Left kidney (tissue), 2 donors: ENCODE measurements around the gene CEBPZ. TPM values are rescaled to one million over a fixed set of nuclear protein-coding genes. Genes with fewer than 3 reads are reported as not detected.
"Not testable (repeated sequence)": the region's sequence is repeated elsewhere in the genome, so short reads cannot be mapped to it uniquely, and the experiment has no call there.

Experiments used
- DNase-seq: peaks from one replicate; pipeline ENCODE4 v3.0.0-alpha.2; 2013
- polyA plus RNA-seq: library from polyadenylated mRNA; unstranded; fragments of 120-200 nt; gene quantifications from one replicate; pipeline ENCODE4 v1.2.1, GENCODE V29; 2013; ENCODE audit not compliant: insufficient read length

Gene CEBPZ
- polyA plus RNA-seq, 1 donor: 89.4 TPM

DNA sequence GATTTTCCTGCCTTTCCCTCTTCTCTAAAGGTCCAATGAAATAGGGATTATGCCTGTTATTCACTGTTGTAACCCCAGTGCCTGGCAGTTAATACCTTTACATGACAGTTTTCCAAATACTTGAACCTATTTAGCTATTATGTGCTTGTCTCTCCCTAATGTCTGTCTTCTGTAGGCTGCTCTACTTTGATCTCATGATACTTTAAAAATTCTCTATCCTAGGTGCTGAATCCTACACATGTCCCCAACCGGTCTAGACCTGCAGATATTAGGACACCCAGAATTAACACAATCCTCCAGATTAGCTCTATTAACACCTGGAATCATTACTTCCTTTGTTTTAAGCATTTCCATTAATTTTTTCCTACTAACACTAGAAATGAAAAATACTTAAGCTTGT, 7.3 kb downstream of the CEBPZ start:
- no peak for DNase-seq

DNA sequence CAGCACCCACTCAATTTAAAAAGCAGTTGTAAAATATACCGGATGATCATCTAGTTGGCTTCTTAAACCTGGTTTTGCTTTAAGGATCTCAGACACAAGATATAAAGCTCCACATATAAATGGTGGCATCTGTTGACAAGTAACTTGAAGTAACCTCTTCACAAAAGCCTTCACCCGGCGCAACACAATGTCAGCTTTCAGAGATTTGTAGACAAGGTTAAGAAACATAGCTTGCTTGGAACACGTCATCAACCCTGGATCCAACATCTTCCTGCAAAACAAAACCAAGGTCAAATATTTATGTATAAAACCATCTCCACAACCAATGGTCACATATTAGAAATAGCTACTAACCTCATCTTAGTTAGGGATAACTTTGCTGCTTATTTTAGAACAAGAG, 8.3 kb downstream of the CEBPZ start:
- DNase-seq: no peak

DNA sequence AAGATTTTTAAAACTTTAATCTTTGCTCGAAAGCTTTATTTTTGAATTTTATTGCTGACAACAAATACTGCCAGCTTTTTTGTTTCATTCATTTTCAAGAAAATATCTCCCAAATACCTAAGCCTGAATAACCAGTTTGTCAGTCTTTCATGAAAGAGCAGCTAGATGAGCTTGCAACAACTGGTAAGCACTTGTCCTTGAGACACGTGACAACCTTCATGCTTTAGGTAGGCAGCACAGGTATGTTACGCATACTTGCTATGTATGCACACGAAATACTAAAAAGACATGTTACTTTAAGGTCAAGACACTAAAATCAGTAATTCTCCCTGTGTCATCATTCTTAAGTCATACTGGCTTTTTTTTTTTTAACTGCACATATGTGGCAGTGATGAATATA, 12.3 kb downstream of the CEBPZ start:
- DNase-seq: no peak

DNA sequence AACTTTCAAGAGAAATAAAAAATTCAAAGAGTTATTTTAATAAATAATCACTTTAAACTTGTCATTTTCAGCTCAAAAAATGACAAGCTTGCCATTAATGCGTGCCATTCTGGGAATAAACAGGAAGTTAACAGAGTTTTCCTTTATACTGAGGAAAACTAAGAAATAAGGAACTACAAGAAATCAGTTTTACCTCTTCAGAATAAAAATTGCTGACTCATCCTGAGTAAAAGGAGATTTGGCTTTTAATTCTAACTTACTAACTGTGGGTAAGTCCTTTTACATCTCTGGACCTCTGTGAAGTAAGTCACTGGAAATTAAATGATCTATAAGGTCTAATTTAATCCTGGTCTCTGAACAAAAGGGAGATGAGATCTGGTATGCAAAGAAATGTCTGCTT, 16.1 kb downstream of the CEBPZ start:
- DNase-seq: no peak

DNA sequence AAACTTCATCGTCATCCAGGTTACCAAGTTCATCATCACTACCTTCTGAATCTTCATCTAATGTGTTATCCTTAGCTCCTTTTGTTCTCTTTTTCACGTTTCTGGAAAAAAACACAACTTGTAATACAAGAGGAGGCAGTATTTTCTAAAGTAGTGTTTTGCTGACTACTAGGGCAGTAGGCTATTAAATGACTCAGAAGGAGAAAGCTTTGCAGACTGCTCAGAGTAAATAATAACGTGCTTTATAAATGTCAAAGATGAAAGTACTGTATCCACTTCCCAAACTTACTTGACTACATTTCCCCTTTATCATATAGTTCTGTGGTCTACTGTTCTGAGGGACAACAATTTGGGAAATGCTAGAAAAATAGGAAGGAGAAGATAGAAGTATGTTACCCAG, 19.5 kb downstream of the CEBPZ start:
- no peak for DNase-seq

DNA sequence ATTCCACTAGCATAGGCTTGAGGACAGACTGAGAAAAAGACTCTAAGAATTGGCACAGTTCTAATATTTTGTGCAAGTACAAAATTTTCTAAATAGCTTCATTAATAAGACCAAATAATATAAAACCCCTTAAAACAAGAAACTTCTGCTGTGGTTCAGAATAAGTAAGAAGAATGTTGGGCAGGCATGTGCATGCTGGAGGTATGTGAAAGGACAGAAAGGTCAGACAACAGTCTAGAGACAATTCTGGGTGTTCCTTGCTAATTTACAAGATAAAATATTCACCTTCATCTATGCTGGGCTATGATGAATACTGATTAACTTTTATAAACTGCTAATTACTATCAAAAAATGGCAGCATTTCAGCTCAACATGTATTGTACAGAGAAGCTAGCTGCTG, 20.2 kb downstream of the CEBPZ start:
- no peak for DNase-seq

DNA sequence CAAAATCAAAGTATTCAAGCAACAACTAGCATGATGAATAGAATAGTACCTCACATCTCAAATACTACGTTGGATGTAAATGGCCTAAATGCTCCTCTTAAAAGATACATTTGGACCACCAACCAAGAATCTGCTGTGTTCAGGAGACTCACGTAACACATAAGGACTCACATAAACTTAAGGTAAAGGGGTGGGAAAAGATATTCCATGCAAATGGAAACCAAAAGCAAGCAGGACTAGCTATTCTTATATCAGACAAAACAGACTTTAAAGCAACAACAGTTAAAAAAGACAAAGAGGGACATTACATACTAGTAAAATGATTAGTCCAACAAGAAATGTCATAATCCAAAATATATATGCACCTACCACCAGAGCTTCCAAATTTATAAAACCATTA, 24.6 kb downstream of the CEBPZ start:
- DNase-seq: not testable (repeated sequence)

DNA sequence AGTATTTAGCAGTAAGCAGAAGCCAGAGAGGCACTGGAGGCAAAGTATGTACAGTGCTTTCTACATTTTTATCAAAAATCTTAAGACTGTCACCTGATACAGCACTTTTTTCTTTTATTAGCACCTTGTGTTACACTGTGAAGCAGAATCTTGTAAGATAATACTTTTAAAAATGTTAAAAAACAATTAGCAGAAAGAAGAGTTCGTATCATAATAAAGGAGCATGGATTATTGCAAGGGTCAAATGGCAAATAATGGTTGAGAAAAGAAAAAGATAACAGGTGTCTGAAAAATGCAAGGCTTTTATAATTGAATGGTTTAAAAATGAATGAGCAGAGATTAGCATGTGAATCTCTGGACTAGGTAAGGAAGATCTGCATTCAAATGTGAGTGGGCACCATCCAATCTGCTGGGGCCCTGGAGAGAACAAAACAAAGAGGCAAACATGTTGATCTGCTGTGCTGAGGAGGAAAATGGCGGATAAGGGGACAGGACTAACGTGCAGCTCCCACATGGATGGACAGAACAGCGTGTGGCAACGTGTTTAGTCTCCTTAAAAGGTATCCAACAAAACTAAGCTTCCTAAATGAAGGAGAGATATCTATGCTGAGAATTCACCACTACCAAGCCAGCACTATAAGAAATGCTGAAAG, 25.6 kb downstream of the CEBPZ start:
- no peak for DNase-seq

DNA sequence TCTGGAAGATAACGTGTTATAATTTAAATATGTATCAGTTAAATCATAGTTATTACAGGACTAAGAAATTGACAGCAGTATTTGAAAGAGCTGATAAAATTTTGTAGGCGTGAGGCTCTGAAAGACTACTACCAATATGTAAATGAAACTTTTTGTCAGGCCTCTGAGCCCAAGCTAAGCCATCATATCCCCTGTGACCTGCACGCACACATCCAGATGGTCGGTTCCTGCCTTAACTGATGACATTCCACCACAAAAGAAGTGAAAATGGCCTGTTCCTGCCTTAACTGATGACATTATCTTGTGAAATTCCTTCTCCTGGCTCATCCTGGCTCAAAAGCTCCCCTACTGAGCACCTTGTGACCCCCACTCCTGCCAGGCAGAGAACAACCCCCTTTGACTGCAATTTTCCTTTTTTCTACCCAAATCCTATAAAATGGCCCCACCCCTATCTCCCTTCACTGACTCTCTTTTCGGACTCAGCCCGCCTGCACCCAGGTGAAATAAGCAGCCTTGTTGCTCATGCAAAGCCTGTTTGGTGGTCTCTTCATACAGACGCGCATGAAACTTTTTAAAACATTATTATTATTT, 26.2 kb downstream of the CEBPZ start:
- DNase-seq: not testable (repeated sequence)

DNA sequence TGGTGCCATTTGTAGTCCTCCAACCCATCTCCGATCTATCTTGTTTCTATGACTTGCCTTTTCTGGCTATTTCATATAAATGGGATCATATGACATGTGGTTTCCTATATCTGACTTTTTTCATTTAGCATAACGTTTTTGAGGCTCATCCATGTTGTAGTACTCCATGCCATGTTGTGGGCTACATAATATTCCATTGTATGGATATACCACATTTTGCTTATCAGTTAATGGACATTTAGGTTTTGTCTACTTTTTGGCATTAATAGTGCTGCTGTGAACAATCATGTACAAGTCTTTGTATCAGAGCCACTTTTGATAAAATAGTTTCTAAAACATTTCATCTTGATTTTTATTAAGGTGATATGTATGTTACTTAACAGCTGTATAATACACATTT, 27.7 kb downstream of the CEBPZ start:
- DNase-seq: no peak

DNA sequence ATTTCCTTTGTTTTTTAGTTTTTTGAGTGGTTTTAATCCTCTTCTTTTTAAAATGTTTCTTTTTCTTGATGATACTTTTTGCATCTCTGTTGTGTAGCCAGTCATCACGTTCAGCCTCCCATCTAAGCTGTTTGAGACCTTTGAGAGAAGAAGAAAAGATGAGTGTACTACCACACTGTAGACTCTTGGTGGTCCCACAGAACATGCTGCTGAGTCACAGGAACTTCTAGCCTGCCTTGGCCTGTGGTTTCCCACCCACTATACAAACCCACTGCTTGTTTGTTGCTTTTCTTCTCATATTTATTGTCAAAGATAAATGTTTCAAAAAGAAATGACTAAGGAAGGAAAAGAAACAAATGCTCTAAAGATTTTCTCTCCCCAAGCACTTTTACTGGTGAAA, 29.6 kb downstream of the CEBPZ start:
- no peak for DNase-seq

DNA sequence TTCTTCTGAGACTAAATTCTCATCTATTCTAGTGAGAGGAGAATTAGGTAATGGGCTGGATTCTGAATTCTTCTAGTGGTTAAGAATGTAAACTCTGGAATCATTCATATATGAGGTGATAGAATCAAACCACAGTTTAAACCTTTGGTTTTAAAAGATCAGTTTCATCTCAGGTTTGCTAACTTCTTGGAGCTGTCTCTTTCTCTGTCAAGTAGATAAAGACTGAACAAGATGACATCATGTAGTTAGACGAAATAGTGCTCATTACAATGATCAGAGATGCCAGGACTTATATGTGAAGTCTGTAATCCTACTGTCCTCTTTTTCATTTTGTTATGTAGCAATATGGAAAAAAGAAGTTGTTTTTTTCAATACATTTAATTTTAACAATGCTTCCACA, 30.2 kb downstream of the CEBPZ start:
- no peak for DNase-seq

DNA sequence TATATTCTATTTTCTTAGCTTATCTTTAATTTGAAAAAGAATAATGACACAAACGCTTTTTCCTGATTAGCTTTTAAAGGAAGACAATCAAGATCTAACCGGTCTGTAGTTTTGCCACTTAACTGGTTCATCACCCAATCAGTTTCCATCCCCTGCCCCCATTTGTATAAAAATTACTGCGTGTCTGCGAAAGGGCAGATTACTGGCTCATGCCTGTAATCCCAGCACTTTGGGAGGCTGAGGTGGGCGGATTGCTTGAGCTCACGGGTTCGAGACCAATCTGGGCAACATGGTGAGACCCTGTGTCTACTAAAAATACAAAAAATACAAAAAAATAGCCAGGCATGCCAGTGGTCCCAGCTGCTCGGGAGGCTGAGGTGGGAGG, 32.7 kb downstream of the CEBPZ start:
- DNase-seq: no peak

DNA sequence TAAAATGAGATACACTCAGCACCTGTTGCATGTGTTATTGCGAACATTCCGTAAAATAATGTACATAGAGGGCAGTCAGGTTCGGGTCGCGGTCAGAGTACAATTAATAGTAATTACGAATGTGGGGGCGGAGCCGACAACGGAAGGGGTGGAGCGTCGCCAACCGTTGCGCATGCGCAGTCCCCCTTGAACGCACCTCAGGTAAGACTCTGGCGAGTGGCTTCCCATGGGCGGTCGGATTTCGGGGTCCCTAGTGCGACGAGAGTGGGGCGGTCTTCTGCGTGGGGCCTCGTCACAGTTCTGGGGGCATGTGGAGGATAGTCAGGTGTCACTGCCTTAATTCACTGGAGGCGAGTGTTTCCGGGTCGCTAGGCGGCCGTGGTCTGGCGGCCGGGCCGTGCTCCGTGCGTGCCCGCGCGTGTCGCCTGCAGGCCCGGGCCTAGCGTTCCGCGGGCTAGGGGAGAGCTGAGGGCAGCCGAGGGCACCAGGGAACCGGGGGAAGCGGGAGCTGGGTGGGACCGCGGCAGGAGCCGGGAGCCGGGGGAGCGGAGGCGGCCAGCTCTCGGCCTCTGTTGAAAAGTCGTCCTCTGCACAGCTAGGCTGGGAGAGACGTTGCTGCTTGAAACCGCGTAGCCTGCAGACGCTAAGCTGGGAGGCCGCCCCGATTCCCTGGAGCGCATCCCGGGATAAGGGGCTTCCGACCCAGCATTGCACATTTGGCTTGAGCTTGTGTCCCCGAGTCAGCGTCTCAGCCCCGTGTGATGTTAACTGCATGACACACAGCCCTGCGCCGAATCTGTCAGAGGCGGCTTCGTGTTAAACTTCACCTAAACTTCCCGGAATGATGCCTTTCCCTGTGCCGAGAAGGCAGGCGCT, 34.8 kb downstream of the CEBPZ start, which contains the start of gene CEBPZOS:
Gene CEBPZOS, plus strand, starts transcription at position 177 of the 876 bp plus-strand sequence. CDS start 3,209 bp downstream, outside the sequence.
- peak; percentile 84 for DNase-seq

DNA sequence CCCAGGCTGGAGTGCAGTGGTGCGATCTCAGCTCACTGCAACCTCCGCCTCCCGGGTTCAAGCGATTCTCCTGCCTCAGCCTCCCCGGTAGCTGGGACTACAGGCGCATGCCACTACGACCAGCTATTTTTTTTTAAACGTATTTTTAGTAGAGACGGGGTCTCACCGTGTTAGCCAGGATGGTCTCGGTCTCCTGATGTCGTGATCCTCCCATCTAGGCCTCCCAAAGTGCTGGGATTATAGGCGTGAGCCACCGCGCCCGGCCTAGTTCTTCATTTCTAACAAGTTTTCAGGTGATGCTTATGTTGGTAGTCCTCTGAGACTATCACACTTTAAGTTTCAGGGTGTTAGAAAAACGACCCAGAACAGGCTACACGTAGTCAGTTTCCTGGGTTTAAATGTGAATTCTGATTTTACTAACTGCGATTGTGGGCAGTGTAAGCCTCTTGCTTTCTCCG, 35.5 kb downstream of the CEBPZ start:
- DNase-seq: not testable (repeated sequence)

DNA sequence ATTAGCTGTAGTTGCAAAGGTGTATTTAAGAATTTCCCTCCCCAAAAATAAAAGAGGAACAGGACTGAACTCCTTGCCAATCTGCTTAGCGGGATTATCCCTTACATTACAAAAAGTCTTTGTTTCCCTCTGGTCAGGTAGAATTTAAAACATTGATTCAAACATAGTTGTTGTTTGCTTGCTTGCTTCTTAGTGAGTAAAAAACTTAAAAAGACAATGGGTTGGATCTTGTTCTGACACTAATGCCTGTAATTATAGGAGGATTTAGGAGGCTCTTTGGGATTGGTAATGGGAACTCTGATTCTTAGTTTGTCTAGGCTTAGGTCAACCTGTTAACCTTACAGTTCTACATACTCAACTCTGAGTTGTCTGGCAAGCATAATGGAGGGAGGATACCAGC, 38.8 kb downstream of the CEBPZ start:
- DNase-seq: no peak

DNA sequence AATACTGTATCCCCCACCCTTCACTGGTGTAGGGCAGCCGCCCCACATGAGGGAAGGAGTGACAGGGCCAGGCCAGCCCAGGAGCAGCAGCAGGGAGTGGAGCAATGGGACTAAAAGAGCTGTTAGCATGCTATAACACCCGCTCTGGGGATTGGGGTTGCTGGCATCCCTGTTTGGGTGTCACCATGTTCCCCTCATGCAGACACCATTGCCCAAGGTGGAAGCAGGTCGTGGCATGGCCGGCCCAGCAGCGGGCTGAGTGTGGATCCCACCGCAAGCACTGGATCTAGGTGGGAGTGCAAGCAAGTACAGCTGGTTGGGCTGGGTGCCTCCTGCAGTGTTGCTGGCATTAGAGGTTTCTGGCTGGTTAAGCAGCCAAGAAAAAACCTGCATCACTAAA, 39.6 kb downstream of the CEBPZ start:
- no peak for DNase-seq

DNA sequence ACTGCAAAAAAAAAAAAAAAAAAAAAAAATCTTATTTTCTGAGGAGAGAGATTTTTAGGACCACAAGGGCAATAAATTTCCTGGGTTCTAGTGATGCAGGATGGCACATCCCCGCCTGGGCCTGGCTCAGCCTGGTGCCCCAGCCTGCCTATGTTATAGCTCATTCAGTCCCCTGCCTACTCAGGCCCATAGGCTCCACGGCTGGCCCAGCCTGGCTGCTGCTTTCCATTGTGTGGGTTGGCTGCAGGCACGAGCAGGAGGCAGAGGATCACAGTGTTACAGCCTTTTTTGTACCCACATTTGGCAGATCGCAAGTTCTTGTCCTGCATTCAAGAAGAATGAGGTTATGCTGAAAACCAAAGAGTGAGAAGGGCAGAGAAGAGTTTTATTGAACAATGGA, 40.1 kb downstream of the CEBPZ start:
- no peak for DNase-seq

DNA sequence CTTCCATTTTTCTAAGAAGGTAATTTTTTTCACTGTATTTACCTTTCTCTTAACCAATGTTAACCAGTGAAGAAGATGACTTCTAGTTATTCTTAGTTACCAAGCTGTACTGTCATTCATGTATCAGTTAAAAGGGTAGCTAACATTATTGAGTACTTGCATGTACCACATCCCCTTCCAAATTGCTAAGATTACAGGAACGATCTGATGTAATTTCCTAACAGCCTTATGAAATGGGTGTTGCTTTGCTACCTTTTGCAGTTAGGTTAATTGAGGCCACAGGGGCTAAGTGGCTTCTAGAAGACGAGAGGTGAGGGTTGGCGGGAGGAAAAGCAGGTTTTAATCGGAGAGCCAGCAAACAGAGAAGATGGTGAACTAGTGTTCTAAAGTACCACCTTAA, 41.1 kb downstream of the CEBPZ start:
- DNase-seq: no peak

DNA sequence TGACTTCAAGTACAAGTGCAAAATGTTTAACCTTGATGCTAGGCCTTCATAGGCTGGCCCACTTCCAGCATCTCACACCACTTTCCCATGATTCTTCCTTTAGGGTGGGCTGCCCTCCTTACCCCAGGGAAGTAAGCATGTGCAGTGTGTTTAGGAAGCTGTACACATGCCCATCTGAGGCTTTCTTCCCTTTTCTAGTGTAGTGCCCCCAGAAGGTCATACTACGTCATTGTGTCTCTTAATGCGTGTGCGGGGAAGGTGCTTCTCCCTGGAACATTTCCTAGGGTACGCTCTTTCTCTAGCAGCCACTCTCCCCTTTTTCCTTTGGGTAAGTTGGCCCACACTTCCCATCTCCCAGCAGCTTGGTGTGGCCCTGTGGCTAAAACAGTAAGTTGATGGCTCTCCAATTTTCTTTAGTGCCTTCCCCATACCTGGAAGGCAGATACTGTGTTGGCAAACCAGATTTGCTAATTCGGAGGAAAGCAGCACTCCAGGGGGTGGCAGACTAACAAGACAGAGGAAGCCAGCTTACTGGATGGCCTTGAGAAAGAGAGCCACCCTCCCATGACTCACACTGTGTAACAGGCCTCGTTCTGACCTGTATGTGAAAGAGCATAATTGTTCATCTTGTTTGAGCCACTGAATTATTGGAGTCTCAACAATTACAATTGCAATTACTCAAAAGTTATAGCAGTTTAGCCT, 41.8 kb downstream of the CEBPZ start:
- DNase-seq: no peak

DNA sequence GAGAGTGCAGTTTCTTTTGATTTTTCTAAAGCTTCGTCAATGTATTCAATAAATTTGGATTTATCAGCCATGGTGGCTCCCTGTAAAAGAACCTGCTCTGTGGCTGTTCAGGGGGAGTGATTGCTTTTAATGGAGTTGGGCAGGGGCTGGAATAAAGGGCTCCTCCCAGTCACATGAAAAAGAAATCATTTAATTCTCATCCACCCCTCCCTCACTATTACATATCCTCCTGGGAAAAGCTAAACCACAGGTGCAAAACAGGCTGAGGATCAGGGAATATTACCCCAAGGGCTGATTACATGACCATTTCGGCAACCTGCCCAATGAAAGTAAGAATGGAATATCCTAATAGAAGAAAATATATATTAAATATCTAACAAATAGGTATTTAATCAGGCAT, 42.8 kb downstream of the CEBPZ start, which contains the start of gene SULT6B1:
Gene SULT6B1, minus strand, starts transcription at position 101 of the 400 bp plus-strand sequence. Its CDS starts 30 bp downstream, at position 71.
- DNase-seq: no peak
